Prostate gland (tissue), 2 donors: ENCODE data around the gene FUZ.

Source experiments
- CTCF ChIP-seq, 4 experiments: fragments of 200-600 bp in 2 of 4; fragments of 450-650 bp in 2 of 4; sonication (generic) in 2 of 4; IDR thresholded peaks; 1 replicate in 3 of 4; 2 replicates in 1 of 4; pipeline ENCODE4 v1.5.1; 2016 to 2019; ENCODE audit warnings: antibody characterized with exemption in 4 of 4, mild to moderate bottlenecking in 2 of 4, moderate library complexity in 2 of 4
- POLR2A ChIP-seq: fragments of 450-650 bp; IDR thresholded peaks from one replicate; pipeline ENCODE4 v1.6.1; 2016; ENCODE audit warnings: antibody characterized with exemption, mild to moderate bottlenecking
- POLR2AphosphoS5 ChIP-seq: sonication (generic); formaldehyde crosslinking; IDR thresholded peaks from one replicate; pipeline ENCODE4 v1.6.1; 2017; ENCODE audit warnings: antibody characterized with exemption

DNA sequence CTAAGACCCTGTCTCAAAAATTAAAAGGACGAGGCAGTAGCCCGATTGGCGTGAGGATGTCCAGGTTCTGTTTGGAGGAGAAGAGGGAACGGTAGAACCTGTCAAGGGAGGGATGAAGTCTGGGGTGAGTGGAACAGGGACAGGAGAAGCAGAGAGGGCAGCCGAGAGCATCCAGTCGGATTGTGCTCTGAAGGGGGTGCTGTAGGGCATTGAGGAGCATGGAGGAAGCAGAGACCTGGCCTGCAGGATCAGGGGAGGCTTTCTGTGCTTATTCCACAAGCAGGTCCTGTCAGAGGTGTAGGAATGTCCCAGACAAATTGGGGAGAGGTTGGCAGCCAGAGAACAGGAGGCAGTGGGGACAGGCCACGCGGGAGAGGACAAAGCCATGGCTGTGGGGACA, 32.2 kb downstream of the FUZ start:
- TF ChIP-seq POLR2A: no peak
- TF ChIP-seq CTCF (IDR thresholded peaks at IDR 0.05): no peak
- TF ChIP-seq POLR2AphosphoS5: no peak
